ENCODE measurements around the gene FBXL17. TPM values are rescaled to one million over a fixed set of nuclear protein-coding genes. Genes with fewer than 3 reads are reported as not detected.

Gene FBXL17
- total RNA-seq, 1 experiment from 2014 or later = 15.9 TPM

DNA sequence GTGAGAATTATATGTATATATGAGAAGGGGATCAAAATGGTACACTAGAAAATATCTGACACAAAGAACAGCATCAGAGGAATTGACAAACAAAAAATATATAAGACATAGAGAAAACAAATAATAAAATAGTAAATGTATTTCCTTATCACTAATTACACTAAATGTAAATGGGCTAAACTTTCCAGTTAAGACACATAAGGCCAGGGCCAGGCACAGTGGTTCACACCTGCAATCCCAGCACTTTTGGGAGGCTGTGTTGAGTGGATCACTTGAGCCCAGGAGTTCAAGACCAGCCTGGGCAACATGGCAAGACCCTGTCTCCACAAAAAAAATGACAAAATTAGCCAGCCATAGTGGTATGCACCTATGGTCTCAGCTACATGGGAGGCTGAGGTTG lies 8.5 kb downstream of the FBXL17 start:
- DNase-seq (ENCODE audit: low read depth) = no peak

DNA sequence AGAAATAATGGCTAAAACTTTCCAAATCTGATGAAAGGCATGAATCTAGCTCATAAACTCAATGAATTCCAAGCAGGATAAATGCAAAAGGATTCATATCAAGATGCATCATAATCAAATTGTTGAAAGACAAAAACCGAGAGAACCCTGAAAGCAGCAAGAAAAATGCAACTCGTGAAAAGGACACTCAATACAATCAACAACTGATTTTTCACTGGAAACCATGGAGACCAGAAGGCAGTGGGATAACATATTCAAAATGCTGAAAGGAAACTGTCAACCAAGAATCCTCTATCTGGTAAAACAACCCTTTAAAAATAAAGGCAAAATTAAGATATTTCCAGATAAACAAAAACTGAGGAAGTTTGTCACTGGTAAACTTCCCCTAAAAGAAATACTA lies 9.5 kb downstream of the FBXL17 start:
- DNase-seq (ENCODE audit: low read depth) = no peak

GRCh38 chr5:108371263-108371662 lies 10.6 kb downstream of the FBXL17 start:
- no peak for DNase-seq (ENCODE audit: low read depth)

GRCh38 chr5:108369167-108369566 lies 12.7 kb downstream of the FBXL17 start:
- no peak for DNase-seq (ENCODE audit: low read depth)

DNA sequence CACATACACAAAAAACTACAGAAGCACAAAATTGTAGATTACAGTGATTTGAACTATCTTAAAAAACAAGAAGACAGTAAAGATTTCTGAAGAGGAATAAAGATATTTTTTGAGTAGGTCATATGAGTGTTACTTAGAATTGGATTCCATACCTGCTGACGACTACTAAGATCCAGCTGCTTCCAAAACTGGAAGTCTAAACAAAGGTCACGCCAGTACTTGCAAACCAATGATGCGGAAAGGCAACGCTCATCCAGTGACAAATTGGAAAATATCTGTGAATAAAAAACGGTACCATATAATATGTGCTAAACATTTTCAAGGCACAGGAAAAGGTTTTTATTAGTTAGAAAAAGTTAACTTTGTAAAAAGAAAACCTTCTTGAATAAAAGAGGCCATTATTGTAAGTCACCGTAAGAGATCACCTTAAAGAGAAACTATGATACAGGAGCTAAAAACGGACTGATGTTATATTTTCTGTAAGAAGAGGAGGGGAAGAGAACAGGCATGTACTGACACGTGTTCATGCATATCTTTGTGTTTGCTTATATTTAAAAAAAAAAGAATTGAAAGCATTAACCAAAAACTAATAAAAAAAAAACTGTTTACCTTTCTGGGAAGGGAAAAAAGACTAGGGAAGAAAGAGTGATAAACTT lies 14.1 kb downstream of the FBXL17 start:
- DNase-seq (ENCODE audit: low read depth) = no peak

DNA sequence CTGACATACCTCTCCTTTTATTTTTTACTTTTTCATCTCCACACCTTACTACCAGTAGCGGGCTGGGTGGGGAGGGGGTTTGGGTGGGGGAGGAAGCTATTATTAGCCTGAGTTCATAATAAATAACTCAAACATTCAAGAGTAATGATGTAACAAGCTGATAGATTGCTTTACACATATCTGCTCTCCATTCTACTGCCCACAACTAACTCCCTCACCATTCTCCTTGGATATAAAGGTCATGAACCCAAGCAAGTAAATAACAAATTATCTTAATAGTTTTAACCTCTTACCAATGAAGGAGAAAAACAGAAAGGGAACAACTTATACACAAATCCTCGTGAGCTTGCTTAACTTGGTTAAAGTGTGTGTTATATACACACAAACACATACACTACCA lies 15.4 kb downstream of the FBXL17 start:
- no peak for DNase-seq (ENCODE audit: low read depth)

- no peak for DNase-seq (ENCODE audit: low read depth)
Observed at GRCh38 chr5:108361771-108362170, 20.1 kb downstream of the FBXL17 start.

DNA sequence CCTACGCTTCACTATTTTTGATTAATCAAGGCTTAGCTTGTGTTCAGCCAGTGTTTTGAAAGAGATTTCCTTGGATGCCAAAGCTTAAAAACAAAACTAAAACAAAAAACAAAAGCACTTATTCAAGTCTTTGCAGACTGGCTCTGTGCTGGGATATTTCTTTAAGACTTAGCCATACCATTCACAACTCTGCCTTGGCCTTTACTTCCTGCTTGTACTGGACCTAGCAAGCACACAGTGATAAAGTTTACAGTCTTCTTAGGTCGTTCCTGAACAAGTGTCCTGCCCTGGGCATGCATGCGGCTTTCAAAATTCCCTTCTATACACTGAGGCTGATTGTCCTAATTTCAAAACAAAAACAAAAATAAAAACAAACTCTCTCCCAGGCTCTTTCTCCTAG lies 20.7 kb downstream of the FBXL17 start:
- DNase-seq (ENCODE audit: low read depth) = no peak

DNA sequence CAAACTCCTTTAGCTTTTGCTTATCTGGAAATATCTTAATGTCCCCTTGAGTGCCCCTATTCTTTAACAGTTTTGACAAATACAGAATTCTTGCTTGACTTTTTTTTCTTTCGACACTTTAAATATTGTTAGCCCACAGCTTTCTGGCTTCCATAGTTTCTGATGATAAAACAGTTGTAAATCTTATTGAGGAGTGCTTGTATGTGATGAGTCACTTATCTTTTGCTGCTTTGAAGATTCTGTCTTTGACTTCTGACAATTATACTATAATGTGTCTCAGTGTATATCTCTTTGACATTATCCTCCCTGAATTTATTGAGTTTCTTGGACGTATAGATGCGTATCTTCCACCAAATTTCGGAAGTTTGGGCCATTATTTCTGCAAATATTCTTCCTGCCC lies 21.6 kb downstream of the FBXL17 start:
- DNase-seq (ENCODE audit: low read depth) = no peak

- DNase-seq (ENCODE audit: low read depth) = no peak
Observed at GRCh38 chr5:108356286-108356685, 25.6 kb downstream of the FBXL17 start.

DNA sequence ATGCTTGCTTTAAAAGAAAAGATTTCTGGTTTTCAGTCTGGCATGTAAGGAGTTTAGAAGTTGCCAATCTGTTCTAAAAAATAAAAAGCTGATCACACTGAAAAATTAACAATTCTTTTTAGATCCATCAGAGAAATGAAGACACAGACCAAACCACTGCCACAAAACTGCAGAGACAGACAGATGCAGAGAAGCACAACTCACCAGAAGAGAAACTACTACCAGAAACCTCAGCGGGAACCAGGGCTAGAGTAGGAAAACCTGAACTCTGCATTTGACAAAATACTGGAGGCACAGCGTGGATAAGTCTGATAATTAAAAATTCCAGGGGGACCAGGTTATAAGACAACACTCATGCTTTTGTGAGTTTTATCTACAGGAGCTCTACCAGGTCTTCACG lies 28.8 kb downstream of the FBXL17 start:
- DNase-seq (ENCODE audit: low read depth) = no peak

- peak; percentile 41 for DNase-seq (ENCODE audit: low read depth)
Observed at GRCh38 chr5:108345541-108346171, 36.2 kb downstream of the FBXL17 start.

DNA sequence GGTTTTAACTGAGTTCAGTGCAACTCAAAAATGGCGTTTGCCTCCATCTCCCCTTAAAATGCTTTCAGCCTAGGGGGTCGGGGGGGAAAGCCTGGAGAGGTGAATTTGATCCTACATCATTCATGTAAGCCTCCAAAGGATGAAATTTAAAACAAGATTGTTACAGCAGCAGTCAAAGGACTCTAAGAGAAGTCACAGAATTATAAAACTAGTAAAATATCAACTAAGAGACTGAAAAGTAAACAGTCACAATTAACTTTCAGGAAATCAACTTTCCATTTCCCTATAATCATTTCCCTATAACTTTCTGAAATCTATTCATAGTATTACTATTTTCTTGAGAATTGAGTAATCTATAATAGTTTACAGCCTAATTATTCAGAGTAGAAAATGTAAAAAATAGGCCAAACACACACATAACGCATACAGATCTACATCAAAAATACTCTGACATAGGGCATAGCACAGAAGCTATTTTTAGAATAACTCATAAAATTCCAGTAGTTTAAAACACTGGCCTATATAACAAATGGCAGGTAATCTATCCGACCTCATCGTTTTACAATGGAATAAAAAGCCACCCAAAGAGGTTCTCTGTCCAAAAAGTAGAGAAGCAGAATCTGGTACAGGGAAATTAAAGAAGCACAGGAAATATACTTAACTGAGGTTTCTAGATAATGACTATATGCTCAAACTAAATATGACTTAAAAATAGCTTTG lies 37.6 kb downstream of the FBXL17 start:
- no peak for DNase-seq (ENCODE audit: low read depth)

DNA sequence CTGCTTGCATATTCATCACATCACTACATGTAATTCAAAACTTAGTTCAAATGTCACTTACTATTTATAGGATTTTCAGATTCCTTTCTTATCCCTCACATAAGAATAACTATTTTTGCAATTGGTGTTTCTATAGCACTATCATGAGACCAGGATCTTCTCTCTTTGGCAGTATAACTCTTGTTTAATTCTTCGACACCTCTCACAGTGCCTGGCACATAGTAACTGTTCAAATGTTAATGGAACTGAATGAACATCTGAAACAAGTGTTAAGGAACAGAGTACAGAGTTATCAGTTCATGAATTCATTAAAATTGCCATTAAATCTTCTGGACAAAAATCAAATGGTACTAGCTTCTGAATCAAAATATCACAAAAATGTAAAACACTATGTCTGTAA lies 40.0 kb downstream of the FBXL17 start:
- DNase-seq (ENCODE audit: low read depth) = no peak

DNA sequence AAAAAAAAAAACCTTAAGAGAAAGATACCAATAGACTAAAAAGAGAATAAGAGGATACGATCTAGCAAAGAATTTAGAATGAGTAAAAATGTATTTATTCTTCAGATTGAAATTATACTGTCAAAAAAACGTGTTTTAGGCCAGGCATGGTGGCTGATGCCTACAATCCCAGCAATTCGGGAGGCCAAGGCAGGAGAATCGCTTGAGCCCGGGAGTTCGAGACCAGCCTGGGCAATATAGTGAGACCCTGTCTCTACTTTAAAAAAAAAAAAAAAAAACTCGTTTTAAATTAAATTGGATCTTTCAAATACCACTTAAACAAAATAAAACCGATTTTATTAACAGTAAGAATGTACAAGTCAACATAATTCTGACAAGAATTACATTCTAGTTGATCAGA lies 41.8 kb downstream of the FBXL17 start:
- DNase-seq (ENCODE audit: low read depth) = no peak

GRCh38 chr5:108339220-108339619 lies 42.7 kb downstream of the FBXL17 start:
- DNase-seq (ENCODE audit: low read depth) = peak; percentile 38

- no peak for DNase-seq (ENCODE audit: low read depth)
Observed at GRCh38 chr5:108334225-108334624, 47.7 kb downstream of the FBXL17 start.

GRCh38 chr5:108326982-108327381 lies 54.9 kb downstream of the FBXL17 start:
- DNase-seq (ENCODE audit: low read depth) = no peak

GRCh38 chr5:108324886-108325285 lies 57.0 kb downstream of the FBXL17 start:
- no peak for DNase-seq (ENCODE audit: low read depth)

GRCh38 chr5:108321341-108321740 lies 60.6 kb downstream of the FBXL17 start:
- no peak for DNase-seq (ENCODE audit: low read depth)

DNA sequence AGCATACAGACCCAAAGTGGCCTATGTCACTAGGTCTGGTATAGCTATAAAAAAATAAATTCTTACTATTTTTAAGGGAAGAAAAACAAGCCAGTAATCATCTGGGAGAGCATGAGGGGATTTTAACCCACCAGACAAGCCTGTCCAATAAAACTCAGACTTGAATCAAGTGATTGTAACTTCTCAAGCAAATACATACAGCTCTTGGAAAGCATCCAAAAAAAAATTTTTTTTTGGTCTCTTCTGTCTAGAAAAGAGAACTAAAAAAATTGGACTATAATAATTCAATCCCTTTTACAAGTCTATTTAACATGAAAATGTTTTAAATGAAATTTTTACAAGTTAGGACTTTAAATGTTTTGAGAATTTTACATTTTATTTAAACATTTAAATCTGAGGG lies 61.7 kb downstream of the FBXL17 start:
- DNase-seq (ENCODE audit: low read depth) = no peak

GRCh38 chr5:108315829-108316228 lies 66.1 kb downstream of the FBXL17 start:
- DNase-seq (ENCODE audit: low read depth) = peak; percentile 15

- no peak for DNase-seq (ENCODE audit: low read depth)
Observed at GRCh38 chr5:108312258-108312657, 69.6 kb downstream of the FBXL17 start.

Measured in M059J (cell line).